GM12878 (cell line): ENCODE results near the gene PTPN22. TPM values are rescaled to one million over a fixed set of nuclear protein-coding genes. Genes with fewer than 3 reads are reported as not detected.
A peak's percentile ranks its signal among the peaks of the same experiment; 100 is the strongest.

ENCODE experiments used
- BCL3 ChIP-seq: IDR thresholded peaks from 2 replicates; pipeline ENCODE4 v1.6.1; 2011; ENCODE audit warnings: borderline replicate concordance, low read depth, mild to moderate bottlenecking, moderate library complexity, low read length; ENCODE audit not compliant: insufficient read depth, poor library complexity, severe bottlenecking
- BRCA1 ChIP-seq: IDR thresholded peaks from 2 replicates; pipeline ENCODE4 v1.6.1; 2011; ENCODE audit warnings: low read depth, low read length, improper control_type of control experiment
- CEBPZ ChIP-seq: fragments of 150-350 bp; IDR thresholded peaks from 2 replicates; pipeline ENCODE4 v1.6.1; 2016; ENCODE audit warnings: low read depth, low read length
- CHD1 ChIP-seq: IDR thresholded peaks from 2 replicates; pipeline ENCODE4 v1.6.1; 2012; ENCODE audit warnings: low read depth, low read length, improper control_type of control experiment
- CREM ChIP-seq: IDR thresholded peaks from 2 replicates; pipeline ENCODE4 v1.6.1; 2014; ENCODE audit warnings: antibody characterized with exemption, low read depth
- CTCF ChIP-seq, 3 experiments: IDR thresholded peaks in 2 of 3; conservative IDR thresholded peaks in 1 of 3; 2 replicates each; pipeline ENCODE4 v1.5.1; 2011; ENCODE audit warnings: low read depth in 3 of 3, low read length in 3 of 3, mild to moderate bottlenecking in 3 of 3, control low read depth in 2 of 3, moderate library complexity in 2 of 3, inconsistent platforms in 1 of 3, mixed read lengths in 1 of 3; ENCODE audit not compliant: control insufficient read depth in 2 of 3, insufficient read depth in 1 of 3; ENCODE audit errors: extremely low read depth in 1 of 3
- E2F8 ChIP-seq: fragments of 450-650 bp; IDR thresholded peaks from 2 replicates; pipeline ENCODE4 v1.6.1; 2018; ENCODE audit warnings: mild to moderate bottlenecking, low read depth, moderate library complexity; ENCODE audit not compliant: partially characterized antibody
- FOXK2 ChIP-seq: fragments of 450-650 bp; IDR thresholded peaks from 2 replicates; pipeline ENCODE4 v1.6.1; 2017; ENCODE audit warnings: mild to moderate bottlenecking, moderate library complexity
- IRF4 ChIP-seq: IDR thresholded peaks from 2 replicates; pipeline ENCODE4 v1.6.1; 2011; ENCODE audit warnings: low read depth, low read length
- IRF5 ChIP-seq: fragments of 450-650 bp; IDR thresholded peaks from 2 replicates; pipeline ENCODE4 v1.6.1; 2017; ENCODE audit warnings: borderline replicate concordance
- MEF2A ChIP-seq: IDR thresholded peaks from 2 replicates; pipeline ENCODE4 v1.6.1; 2011; ENCODE audit warnings: low read depth, mild to moderate bottlenecking, low read length, moderate library complexity; ENCODE audit not compliant: insufficient read depth
- NFYB ChIP-seq: IDR thresholded peaks from 2 replicates; pipeline ENCODE4 v1.6.1; 2011; ENCODE audit warnings: low read depth, mild to moderate bottlenecking, low read length, improper control_type of control experiment, moderate library complexity; ENCODE audit not compliant: insufficient read depth
- POLR2A ChIP-seq: IDR thresholded peaks from 2 replicates; pipeline ENCODE4 v1.6.1; 2011; ENCODE audit warnings: low read depth, mild to moderate bottlenecking, low read length
- RAD51 ChIP-seq: fragments of 450-650 bp; IDR thresholded peaks from 2 replicates; pipeline ENCODE4 v1.6.1; 2016; ENCODE audit warnings: moderate library complexity, mild to moderate bottlenecking, inconsistent platforms
- RBBP5 ChIP-seq: fragments of 200-600 bp; sonication (generic); conservative IDR thresholded peaks from 2 replicates; pipeline ENCODE4 v1.6.1; 2016
- SMAD1 ChIP-seq: fragments of 450-650 bp; IDR thresholded peaks from 2 replicates; pipeline ENCODE4 v1.6.1; 2018; ENCODE audit warnings: mild to moderate bottlenecking, low read depth; ENCODE audit not compliant: partially characterized antibody
- USF1 ChIP-seq: IDR thresholded peaks from 2 replicates; pipeline ENCODE4 v1.6.1; 2011; ENCODE audit warnings: borderline replicate concordance, low read depth, mild to moderate bottlenecking, moderate library complexity, mixed read lengths, low read length; ENCODE audit not compliant: insufficient read depth; ENCODE audit errors: extremely low read length
- polyA plus RNA-seq, 11 experiments: library from polyadenylated mRNA; depleted of rRNA in 4 of 11; unstranded in 6 of 11; stranded (reverse) in 5 of 11; fragments of >200 nt; fragmentation: Nextera tagmentation in 4 of 11; fragmentation: Illumina TruSeq in 1 of 11; extraction: Ambion mirVana in 4 of 11; extraction: Trizol in 1 of 11; gene quantifications; 1 replicate in 1 of 11; 2 replicates in 10 of 11; pipeline versions ENCODE4 v1.2.1 to v1.2.3, GENCODE V29; 2011 to 2016; ENCODE audit warnings: inconsistent platforms in 2 of 11, missing spikeins in 2 of 11, low read depth in 1 of 11
- total RNA-seq, 4 experiments: library from RNA; depleted of rRNA in 3 of 4; stranded (reverse); fragments of >200 nt in 3 of 4; fragmentation: Illumina TruSeq in 1 of 4; extraction: Trizol in 1 of 4; gene quantifications; 2 replicates each; pipeline versions ENCODE4 v1.2.1 to v1.2.3, GENCODE V29; 2013 to 2021

PTPN22 gene
- total and polyA plus RNA-seq, 10 of the 15 experiments (the other 5 are each of a cell fraction or from before 2014, with no cell fraction given) = 22.8 to 65.1 (median 44.9) TPM

- TF ChIP-seq CTCF (IDR thresholded peaks at IDR 0.05 in 2 of 3, conservative IDR thresholded peaks at IDR 0.05 in 1 of 3; ENCODE audit: control insufficient read depth in 2 of 3, extremely low read depth in 1 of 3, insufficient read depth in 1 of 3, low read depth in 3 of 3, low read length in 3 of 3) (no peak), USF1 (no peak), CEBPZ (no peak), SMAD1 (no peak), BRCA1 (no peak), IRF4 (no peak), RAD51 (no peak), BCL3 (no peak), FOXK2 (no peak), IRF5 (peak; percentile 60; the same call in 1 of the 2 replicates), RBBP5 (no peak), CREM (peak; percentile 83; the same call in 1 of the 2 replicates), MEF2A (peak; percentile 67; the same call in 1 of the 2 replicates), NFYB (0 out of 2 replicates have a peak, but pooled peaks have one; percentile 32), E2F8 (no peak), POLR2A (peak; percentile 96), CHD1 (no peak)
These were observed 59.4 kb downstream of the PTPN22 start, which contains the start of gene RSBN1 (continued) for GRCh38 chr1:113811888-113812660.
